HS-5 (cell line): ENCODE results near the gene ANXA5.
"Not testable (repeated sequence)": the region's sequence is repeated elsewhere in the genome, so short reads cannot be mapped to it uniquely, and the experiment has no call there.

ENCODE experiments used
- DNase-seq: peaks from one replicate; pipeline ENCODE4 v3.0.0-alpha.2; 2012; ENCODE audit warnings: low read depth

The ANXA5 gene

GRCh38 chr4:121696581-121697461, at the start of gene ANXA5:
Gene ANXA5, minus strand, starts transcription at chr4:121696980. Its CDS starts 391 bp downstream, at chr4:121696589.
- no peak for DNase-seq

GRCh38 chr4:121742794-121743193, 46.0 kb upstream of the ANXA5 start:
- DNase-seq = no peak

GRCh38 chr4:121741751-121742150, 45.0 kb upstream of the ANXA5 start:
- no peak for DNase-seq

GRCh38 chr4:121740796-121741409, 44.1 kb upstream of the ANXA5 start:
- DNase-seq = no peak

- DNase-seq = no peak
These were observed 42.8 kb upstream of the ANXA5 start for GRCh38 chr4:121739575-121739974.

GRCh38 chr4:121738780-121739535, 42.2 kb upstream of the ANXA5 start:
- DNase-seq = no peak

GRCh38 chr4:121737846-121738554, 41.2 kb upstream of the ANXA5 start:
- no peak for DNase-seq

- DNase-seq = no peak
These were observed 40.1 kb upstream of the ANXA5 start for GRCh38 chr4:121736735-121737351.

- no peak for DNase-seq
These were observed 37.8 kb upstream of the ANXA5 start for GRCh38 chr4:121734571-121734970.

GRCh38 chr4:121733942-121734341, 37.2 kb upstream of the ANXA5 start:
- DNase-seq = no peak

GRCh38 chr4:121729753-121730152, 33.0 kb upstream of the ANXA5 start:
- DNase-seq = not testable (repeated sequence)

- peak; percentile 85 for DNase-seq
These were observed 32.0 kb upstream of the ANXA5 start for GRCh38 chr4:121728798-121729226.

- peak; percentile 89 for DNase-seq
These were observed 31.3 kb upstream of the ANXA5 start for GRCh38 chr4:121728066-121728465.

GRCh38 chr4:121726642-121727268, 30.0 kb upstream of the ANXA5 start:
- no peak for DNase-seq

GRCh38 chr4:121724671-121725070, 27.9 kb upstream of the ANXA5 start:
- DNase-seq = no peak

- no peak for DNase-seq
These were observed 24.9 kb upstream of the ANXA5 start for GRCh38 chr4:121721700-121722099.

GRCh38 chr4:121720109-121720508, 23.3 kb upstream of the ANXA5 start:
- no peak for DNase-seq

- no peak for DNase-seq
These were observed 21.0 kb upstream of the ANXA5 start for GRCh38 chr4:121717680-121718237.

GRCh38 chr4:121714548-121714947, 17.8 kb upstream of the ANXA5 start:
- DNase-seq = no peak

GRCh38 chr4:121712783-121713182, 16.0 kb upstream of the ANXA5 start:
- DNase-seq = no peak
